Endothelial cell of umbilical vein (primary cell): ENCODE measurements around the gene IBSP. TPM values are rescaled to one million over a fixed set of nuclear protein-coding genes. Genes with fewer than 3 reads are reported as not detected.

Experiments used
- BruUV-seq: library from RNA; stranded (reverse); fragments of 400-500 nt; replicated peaks from 2 replicates; lab custom pipeline; 2021; lab: Mats Ljungman, UMichigan
- CTCF ChIA-PET: fragments of 300-600, 350-600 bp; sonication (Branson Sonifier 250); formaldehyde crosslinking; loops from one replicate; lab custom pipeline; 2021; ENCODE audit warnings: antibody characterized with exemption, inconsistent platforms; lab: Charles Lee
- POLR2A ChIA-PET: fragments of 300-600, 350-600 bp; sonication (Branson Sonifier 250); formaldehyde crosslinking; loops from one replicate; lab custom pipeline; 2021; ENCODE audit warnings: antibody characterized with exemption, inconsistent platforms; lab: Charles Lee
- DNase-seq: peaks from one replicate; pipeline ENCODE4 v3.0.0-alpha.2; 2011; ENCODE audit warnings: low read depth, low spot score
- FAIRE-seq: peaks from 2 replicates; lab custom pipeline; 2011; peaks lifted over from hg19 to GRCh38; lab: Jason Lieb, UNC
- H2AFZ ChIP-seq: 2 replicates; pipeline ENCODE4 v1.6.0; 2012; ENCODE audit warnings: low read depth, low read length, control low read depth, inconsistent platforms
- H3K27ac ChIP-seq: 2 replicates; pipeline ENCODE4 v1.5.1; 2011; ENCODE audit warnings: low read depth, mild to moderate bottlenecking, control low read depth, low read length, moderate library complexity; ENCODE audit not compliant: insufficient read depth
- H3K27me3 ChIP-seq, 2 experiments: 2 replicates each; pipeline versions ENCODE4 v1.6.0 to v1.6.1; 2011; ENCODE audit warnings: low read length in 2 of 2, mixed read lengths in 1 of 2; ENCODE audit not compliant: control insufficient read depth in 2 of 2, insufficient read depth in 2 of 2
- H3K36me3 ChIP-seq, 2 experiments: 2 replicates in 1 of 2; 3 replicates in 1 of 2; pipeline ENCODE4 v1.5.1; 2011; ENCODE audit warnings: low read length in 2 of 2, mild to moderate bottlenecking in 1 of 2, moderate library complexity in 1 of 2; ENCODE audit not compliant: control insufficient read depth in 2 of 2, insufficient read depth in 2 of 2; ENCODE audit errors: extremely low read depth in 1 of 2
- H3K4me1 ChIP-seq: 3 replicates; pipeline ENCODE4 v1.5.1; 2011; ENCODE audit warnings: mild to moderate bottlenecking, low read length; ENCODE audit not compliant: control insufficient read depth, insufficient read depth; ENCODE audit errors: extremely low read depth
- H3K4me2 ChIP-seq: 2 replicates; pipeline ENCODE4 v1.6.1; 2011; ENCODE audit warnings: low read length, control low read depth, mixed read lengths; ENCODE audit not compliant: insufficient read depth
- H3K4me3 ChIP-seq, 3 experiments: fragments of 200-600 bp in 1 of 3; sonication (generic), shearing (Covaris generic) in 1 of 3; replicated peaks in 1 of 3; 2 replicates each; pipeline ENCODE4 v1.5.1; 2011 to 2016; ENCODE audit warnings: control low read depth in 3 of 3, low read length in 3 of 3, mild to moderate bottlenecking in 2 of 3, inconsistent platforms in 1 of 3, low read depth in 1 of 3, moderate library complexity in 1 of 3; ENCODE audit not compliant: insufficient read depth in 1 of 3
- H3K79me2 ChIP-seq: 2 replicates; pipeline ENCODE4 v1.6.0; 2012; ENCODE audit warnings: low read length, inconsistent platforms; ENCODE audit not compliant: control insufficient read depth, insufficient read depth
- H3K9ac ChIP-seq: replicated peaks from 2 replicates; pipeline ENCODE3; 2011; ENCODE audit warnings: low read length, control low read depth; ENCODE audit not compliant: insufficient read depth; ENCODE audit errors: extremely low read depth
- H3K9me1 ChIP-seq: replicated peaks from 3 replicates; pipeline ENCODE4 v1.6.0; 2011; ENCODE audit warnings: mild to moderate bottlenecking, low read length; ENCODE audit not compliant: control insufficient read depth, insufficient read depth; ENCODE audit errors: extremely low read depth
- H3K9me3 ChIP-seq: replicated peaks from 2 replicates; pipeline ENCODE4 v1.5.1; 2012; ENCODE audit warnings: low read length, inconsistent platforms; ENCODE audit not compliant: control insufficient read depth, insufficient read depth
- H4K20me1 ChIP-seq: replicated peaks from 2 replicates; pipeline ENCODE3; 2011; ENCODE audit warnings: mild to moderate bottlenecking, low read length; ENCODE audit not compliant: control insufficient read depth, insufficient read depth; ENCODE audit errors: extremely low read depth
- FOS ChIP-seq: IDR thresholded peaks from 2 replicates; pipeline ENCODE4 v1.6.1; 2011; ENCODE audit warnings: mild to moderate bottlenecking, low read length, moderate library complexity, borderline replicate concordance; ENCODE audit not compliant: insufficient read depth
- GATA2 ChIP-seq: IDR thresholded peaks from 2 replicates; pipeline ENCODE4 v1.7.0; 2011; ENCODE audit warnings: low read depth, mild to moderate bottlenecking, moderate library complexity, mixed read lengths, low read length; ENCODE audit not compliant: insufficient read length, insufficient read depth
- JUN ChIP-seq: IDR thresholded peaks from 2 replicates; pipeline ENCODE4 v1.6.1; 2011; ENCODE audit warnings: borderline replicate concordance, low read depth; ENCODE audit not compliant: insufficient read length, insufficient read depth
- MAX ChIP-seq: IDR thresholded peaks from 2 replicates; pipeline ENCODE4 v1.6.1; 2011; ENCODE audit not compliant: insufficient read depth, insufficient read length
- MYC ChIP-seq: IDR thresholded peaks from one replicate; pipeline ENCODE4 v1.6.1; 2011; ENCODE audit warnings: mild to moderate bottlenecking, low read depth, low read length
- POLR2A ChIP-seq: IDR thresholded peaks from 2 replicates; pipeline ENCODE4 v1.6.1; 2012; ENCODE audit warnings: low read depth, mild to moderate bottlenecking, control low read depth, low read length
- POLR2AphosphoS5 ChIP-seq: IDR thresholded peaks from 2 replicates; pipeline ENCODE4 v1.6.1; 2012; ENCODE audit warnings: low read depth, mild to moderate bottlenecking, control low read depth, low read length, moderate library complexity; ENCODE audit not compliant: insufficient read depth
- dilution Hi-C: fragments of 300-500 bp; cut with MboI; formaldehyde crosslinking; loops from one replicate; pipeline ENCODE4 v1.15.0; 2019; ENCODE audit warnings: low sequenced_read_pairs; ENCODE audit not compliant: extremely low pct_ligation_motif_present
- intact Hi-C: fragments of 100-400 bp; cut with micrococcal nuclease; formaldehyde crosslinking; loops from one replicate; pipeline ENCODE4 v1.10.0; 2022
- polyA plus RNA-seq, 4 experiments: library from polyadenylated mRNA; depleted of rRNA in 3 of 4; stranded (reverse) in 3 of 4; unstranded in 1 of 4; fragments of >200 nt; gene quantifications; 2 replicates each; pipeline versions ENCODE4 v1.2.1 to v1.2.3, GENCODE V29; 2011 to 2012; ENCODE audit warnings: missing spikeins in 1 of 4
- total RNA-seq: library from RNA; stranded (reverse); gene quantifications from 2 replicates; pipeline ENCODE4 v1.2.3, GENCODE V29; 2021
- TF ChIP-seq, protein P1 (sequence below), 2 donors: IDR thresholded peaks; 1 replicate in 1 of 2; 2 replicates in 1 of 2; pipeline ENCODE4 v1.5.1; 2011; ENCODE audit warnings: low read length in 2 of 2, mild to moderate bottlenecking in 2 of 2, moderate library complexity in 2 of 2, control low read depth in 1 of 2, inconsistent platforms in 1 of 2, low read depth in 1 of 2; ENCODE audit not compliant: insufficient read depth in 1 of 2; ENCODE audit errors: extremely low read depth in 1 of 2

The IBSP gene
- total and polyA plus RNA-seq, 2 donors (not counting 3 experiments of a cell fraction or from before 2014, with no cell fraction given), result not detected

DNA sequence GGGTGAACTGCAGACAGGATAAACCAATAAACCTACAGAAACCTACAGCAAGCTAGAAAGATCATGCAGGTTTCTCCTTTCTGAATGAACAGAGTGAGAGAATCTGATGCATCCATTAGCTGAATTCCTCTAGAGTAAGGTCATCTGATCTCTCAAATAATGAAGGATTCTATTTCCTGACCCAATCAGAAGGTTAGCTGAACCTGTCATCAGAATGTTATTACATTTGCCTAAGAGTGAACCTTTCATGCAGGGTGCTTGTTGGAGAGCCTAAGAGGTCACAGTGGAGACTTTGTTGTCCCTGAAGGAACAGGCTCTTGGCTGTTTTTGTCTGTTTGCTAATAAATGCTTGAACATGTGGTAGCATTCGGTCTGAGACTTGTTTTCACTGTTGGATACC lies 57.5 kb downstream of the IBSP start:
- Histone ChIP-seq H3K9ac (no peak overlapping the region), H3K4me3 (no peak overlapping the region), H3K9me1 (no peaks in the 10 kb centered on the region), H3K4me2 (no peak overlapping the region), H3K27ac (no peak overlapping the region), H3K4me1 (no peaks in the 10 kb centered on the region), H3K9me3 (no peaks in the 10 kb centered on the region), H3K27me3 (peaks cover 0 to 2% of the 10 kb centered on the region in 2 experiments), H2AFZ (no peak overlapping the region), H3K36me3 (no peaks in the 10 kb centered on the region), H3K79me2 (no peaks in the 10 kb centered on the region), H4K20me1 (no peaks in the 10 kb centered on the region)
- intact Hi-C loops (loop anchor here (10.0 kb wide), 1 partner anchor 658 kb away; no protein-coding TSS in a partner anchor), dilution Hi-C loops (no loop called here)
- FAIRE-seq (peak; percentile 8), DNase-seq (no peak)
- ChIA-PET POLR2A (no interaction called here), CTCF (interaction anchor here (0.9 to 12.0 kb wide), 4 partner anchors 31 to 355 kb away, joined by 3 to 412 read pairs (median 6); partner anchors contain the start of gene SPP1)
- TF ChIP-seq POLR2AphosphoS5, result no peak
- TF ChIP-seq, protein P1, sequence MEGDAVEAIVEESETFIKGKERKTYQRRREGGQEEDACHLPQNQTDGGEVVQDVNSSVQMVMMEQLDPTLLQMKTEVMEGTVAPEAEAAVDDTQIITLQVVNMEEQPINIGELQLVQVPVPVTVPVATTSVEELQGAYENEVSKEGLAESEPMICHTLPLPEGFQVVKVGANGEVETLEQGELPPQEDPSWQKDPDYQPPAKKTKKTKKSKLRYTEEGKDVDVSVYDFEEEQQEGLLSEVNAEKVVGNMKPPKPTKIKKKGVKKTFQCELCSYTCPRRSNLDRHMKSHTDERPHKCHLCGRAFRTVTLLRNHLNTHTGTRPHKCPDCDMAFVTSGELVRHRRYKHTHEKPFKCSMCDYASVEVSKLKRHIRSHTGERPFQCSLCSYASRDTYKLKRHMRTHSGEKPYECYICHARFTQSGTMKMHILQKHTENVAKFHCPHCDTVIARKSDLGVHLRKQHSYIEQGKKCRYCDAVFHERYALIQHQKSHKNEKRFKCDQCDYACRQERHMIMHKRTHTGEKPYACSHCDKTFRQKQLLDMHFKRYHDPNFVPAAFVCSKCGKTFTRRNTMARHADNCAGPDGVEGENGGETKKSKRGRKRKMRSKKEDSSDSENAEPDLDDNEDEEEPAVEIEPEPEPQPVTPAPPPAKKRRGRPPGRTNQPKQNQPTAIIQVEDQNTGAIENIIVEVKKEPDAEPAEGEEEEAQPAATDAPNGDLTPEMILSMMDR (IDR thresholded peaks at IDR 0.05; ENCODE audit: extremely low read depth in 1 of 2, insufficient read depth in 1 of 2, low read depth in 1 of 2, low read length in 2 of 2), result no peak
- no TSS peak for BruUV-seq

DNA sequence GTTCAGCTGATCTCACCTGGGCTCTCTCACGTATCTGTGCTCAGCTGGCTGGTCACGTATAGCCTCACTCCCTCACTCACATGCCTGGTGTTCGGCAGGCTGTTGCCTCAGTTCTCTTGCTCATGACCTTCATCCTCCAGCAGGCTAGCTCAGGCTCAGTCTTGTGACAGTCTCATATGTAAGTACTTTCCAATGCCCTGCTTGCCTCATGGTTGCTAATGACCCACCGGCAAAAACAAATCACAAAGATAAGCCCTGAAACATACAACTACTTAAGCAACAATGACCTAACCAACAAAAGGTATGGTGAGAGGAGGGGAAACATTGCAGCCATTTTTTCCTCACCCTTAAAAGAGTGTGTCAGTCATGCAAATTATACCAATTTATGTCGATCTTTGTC lies 58.4 kb downstream of the IBSP start:
- H3K36me3 ChIP-seq, result no peaks in the 10 kb centered on the region
- H3K79me2 ChIP-seq, result no peaks in the 10 kb centered on the region
- H3K9me1 ChIP-seq, result no peaks in the 10 kb centered on the region
- BruUV-seq, result no TSS peak
- intact Hi-C loops (loop anchor here (10.0 kb wide), 1 partner anchor 657 kb away; no protein-coding TSS in a partner anchor), dilution Hi-C loops (no loop called here)
- ChIA-PET POLR2A (no interaction called here), CTCF (interaction anchor here (1.5 to 12.0 kb wide), 3 partner anchors 118 to 354 kb away, joined by 4 to 412 read pairs (median 8); partner anchors contain the start of gene SPP1)
- no peak overlapping the region for H3K4me2 ChIP-seq
- H3K27me3 ChIP-seq, result peaks cover 0 to 2% of the 10 kb centered on the region in 2 experiments
- no peak overlapping the region for H3K27ac ChIP-seq
- no peak overlapping the region for H3K4me3 ChIP-seq
- H3K9me3 ChIP-seq, result no peaks in the 10 kb centered on the region
- FAIRE-seq (no peak), DNase-seq (no peak)
- no peaks in the 10 kb centered on the region for H4K20me1 ChIP-seq
- TF ChIP-seq JUN (no peak), MAX (no peak), POLR2A (no peak), FOS (no peak), POLR2AphosphoS5 (no peak), GATA2 (no peak), MYC (no peak)
- TF ChIP-seq, protein P1 (IDR thresholded peaks at IDR 0.05; ENCODE audit: extremely low read depth in 1 of 2, insufficient read depth in 1 of 2, low read depth in 1 of 2, low read length in 2 of 2), result no peak
- H2AFZ ChIP-seq, result no peak overlapping the region
- no peak overlapping the region for H3K9ac ChIP-seq
- no peaks in the 10 kb centered on the region for H3K4me1 ChIP-seq
